ENCODE results near the gene MFN1.
"Not testable (repeated sequence)": the region's sequence is repeated elsewhere in the genome, so short reads cannot be mapped to it uniquely, and the experiment has no call there.

MFN1 gene

GRCh38 chr3:179304605-179305004 lies 42.9 kb upstream of the MFN1 start:
- TF ChIP-seq CTCF (IDR thresholded peaks at IDR 0.05; ENCODE audit: control insufficient read depth, insufficient read depth, low read depth, low read length, missing control alignments): no peak
- DNase-seq (ENCODE audit: low read depth): no peak
- H3K4me3 ChIP-seq (ENCODE audit: control insufficient read depth, low read depth, low read length): no peak overlapping the region

GRCh38 chr3:179307362-179307761 lies 40.1 kb upstream of the MFN1 start:
- not testable (repeated sequence) for DNase-seq (ENCODE audit: low read depth); H3K4me3 ChIP-seq (ENCODE audit: control insufficient read depth, low read depth, low read length)

GRCh38 chr3:179308001-179308400 lies 39.5 kb upstream of the MFN1 start:
- no peak for DNase-seq (ENCODE audit: low read depth)
- no peak for TF ChIP-seq CTCF (IDR thresholded peaks at IDR 0.05; ENCODE audit: control insufficient read depth, insufficient read depth, low read depth, low read length, missing control alignments)
- H3K4me3 ChIP-seq (ENCODE audit: control insufficient read depth, low read depth, low read length): no peak overlapping the region

- DNase-seq (ENCODE audit: low read depth): no peak
- H3K4me3 ChIP-seq (ENCODE audit: control insufficient read depth, low read depth, low read length): no peak overlapping the region
- no peak for TF ChIP-seq CTCF (IDR thresholded peaks at IDR 0.05; ENCODE audit: control insufficient read depth, insufficient read depth, low read depth, low read length, missing control alignments)
Measured at GRCh38 chr3:179309225-179310078, 38.1 kb upstream of the MFN1 start.

GRCh38 chr3:179318876-179319275 lies 28.6 kb upstream of the MFN1 start:
- H3K4me3 ChIP-seq (ENCODE audit: control insufficient read depth, low read depth, low read length): no peak overlapping the region
- DNase-seq (ENCODE audit: low read depth): no peak
- TF ChIP-seq CTCF (IDR thresholded peaks at IDR 0.05; ENCODE audit: control insufficient read depth, insufficient read depth, low read depth, low read length, missing control alignments): no peak

- peak; percentile 63 for TF ChIP-seq CTCF (IDR thresholded peaks at IDR 0.05; ENCODE audit: control insufficient read depth, insufficient read depth, low read depth, low read length, missing control alignments)
- peak overlapping the region; percentile 98 for H3K4me3 ChIP-seq (ENCODE audit: control insufficient read depth, low read depth, low read length)
- DNase-seq (ENCODE audit: low read depth): no peak
Measured at GRCh38 chr3:179321668-179322285, 25.7 kb upstream of the MFN1 start.
